PC-9 (cell line): Measurements from ENCODE around the gene EEF1AKMT3.

Experiments used
- EZH2 ChIP-seq: fragments of 200-600 bp; sonication (generic); IDR thresholded peaks from 2 replicates; pipeline ENCODE4 v1.8.0; 2017; ENCODE audit warnings: antibody characterized with exemption, low read depth
- TF ChIP-seq, protein P1 (sequence below): fragments of 200-600 bp; sonication (generic); conservative IDR thresholded peaks from 2 replicates; pipeline ENCODE4 v1.6.1; 2017; ENCODE audit warnings: mixed run types, antibody characterized with exemption, mild to moderate bottlenecking, moderate library complexity

DNA sequence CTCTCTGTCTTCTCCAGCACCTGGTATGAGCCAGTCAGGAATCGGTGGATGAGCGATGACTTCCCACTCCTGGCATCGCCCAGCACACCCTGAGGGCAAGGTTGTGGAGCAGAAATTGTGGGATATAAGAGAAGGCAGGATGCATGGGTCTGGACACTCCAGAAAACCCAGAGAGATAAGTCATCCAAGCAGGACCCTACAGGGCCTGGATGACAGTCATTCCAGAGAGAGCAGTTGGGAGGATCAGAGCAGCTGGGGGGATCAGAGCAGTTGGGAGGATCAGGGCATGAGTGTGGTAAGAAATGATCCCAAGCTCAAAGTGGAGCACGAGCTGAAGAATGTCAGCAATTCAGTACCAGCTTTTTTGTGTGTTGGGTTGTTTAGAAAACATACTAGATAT, 37.8 kb upstream of the EEF1AKMT3 start:
- TF ChIP-seq EZH2: no peak
- TF ChIP-seq, protein P1, sequence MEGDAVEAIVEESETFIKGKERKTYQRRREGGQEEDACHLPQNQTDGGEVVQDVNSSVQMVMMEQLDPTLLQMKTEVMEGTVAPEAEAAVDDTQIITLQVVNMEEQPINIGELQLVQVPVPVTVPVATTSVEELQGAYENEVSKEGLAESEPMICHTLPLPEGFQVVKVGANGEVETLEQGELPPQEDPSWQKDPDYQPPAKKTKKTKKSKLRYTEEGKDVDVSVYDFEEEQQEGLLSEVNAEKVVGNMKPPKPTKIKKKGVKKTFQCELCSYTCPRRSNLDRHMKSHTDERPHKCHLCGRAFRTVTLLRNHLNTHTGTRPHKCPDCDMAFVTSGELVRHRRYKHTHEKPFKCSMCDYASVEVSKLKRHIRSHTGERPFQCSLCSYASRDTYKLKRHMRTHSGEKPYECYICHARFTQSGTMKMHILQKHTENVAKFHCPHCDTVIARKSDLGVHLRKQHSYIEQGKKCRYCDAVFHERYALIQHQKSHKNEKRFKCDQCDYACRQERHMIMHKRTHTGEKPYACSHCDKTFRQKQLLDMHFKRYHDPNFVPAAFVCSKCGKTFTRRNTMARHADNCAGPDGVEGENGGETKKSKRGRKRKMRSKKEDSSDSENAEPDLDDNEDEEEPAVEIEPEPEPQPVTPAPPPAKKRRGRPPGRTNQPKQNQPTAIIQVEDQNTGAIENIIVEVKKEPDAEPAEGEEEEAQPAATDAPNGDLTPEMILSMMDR: no peak
